Hindlimb muscle (tissue), 1 donor: ENCODE results near the gene LEPR. TPM values are rescaled to one million over a fixed set of nuclear protein-coding genes. Genes with fewer than 3 reads are reported as not detected.

Experiments
- polyA plus RNA-seq: library from polyadenylated mRNA; unstranded; fragments of 120-200 nt; gene quantifications from one replicate; pipeline ENCODE4 v1.2.1, GENCODE V29; 2013; ENCODE audit not compliant: insufficient read length

Gene LEPR
- polyA plus RNA-seq, 1 donor = 5.9 TPM

Other genes starting within 250 kb of the LEPR start
- 0.56 TPM for gene DNAJC6, start 111.1 kb upstream of the LEPR start, polyA plus RNA-seq
- gene LEPROT, start within 50 bp of the LEPR start, polyA plus RNA-seq = 57.3 TPM